Esophagus squamous epithelium (tissue), 4 donors: Measurements from ENCODE around the gene CCSER1.
"Not testable (repeated sequence)": the region's sequence is repeated elsewhere in the genome, so short reads cannot be mapped to it uniquely, and the experiment has no call there.

Source experiments
- CTCF ChIP-seq, 6 experiments: fragments of 450-650 bp in 4 of 6; fragments of 200-600 bp in 2 of 6; sonication (generic) in 2 of 6; IDR thresholded peaks; one replicate each; pipeline ENCODE4 v1.5.1; 2016 to 2019; ENCODE audit warnings: antibody characterized with exemption in 6 of 6, mild to moderate bottlenecking in 4 of 6, moderate library complexity in 4 of 6
- POLR2A ChIP-seq, 4 donors: fragments of 450-650 bp; IDR thresholded peaks; one replicate each; pipeline ENCODE4 v1.6.1; 2017; ENCODE audit warnings: antibody characterized with exemption in 4 of 4, mild to moderate bottlenecking in 4 of 4, moderate library complexity in 3 of 4

DNA sequence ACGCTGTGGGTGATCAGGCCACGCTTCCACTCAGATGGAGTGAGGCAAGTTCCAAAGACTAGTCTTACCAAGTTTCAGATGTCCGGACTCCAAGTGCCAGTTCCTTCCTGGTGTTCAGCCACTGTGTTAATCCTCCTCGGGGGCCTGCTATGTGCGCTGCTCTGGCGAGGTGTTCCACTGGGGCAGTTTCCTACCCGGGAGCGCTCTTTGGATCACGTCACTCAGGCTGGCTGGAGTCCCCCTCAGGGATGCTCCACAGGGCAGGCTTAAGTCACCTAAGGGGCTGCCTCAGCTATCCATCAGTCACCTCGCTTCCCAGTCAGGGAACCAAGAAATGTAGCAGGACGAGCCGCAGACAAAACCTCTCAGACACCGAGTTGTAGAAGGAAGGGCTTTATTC is 1231.4 kb downstream of the CCSER1 start:
- not testable (repeated sequence) for TF ChIP-seq CTCF, POLR2A (IDR thresholded peaks at IDR 0.05)
